GM18909 (cell line): Measurements from ENCODE around the gene AGPS.
"Not testable (repeated sequence)": the region's sequence is repeated elsewhere in the genome, so short reads cannot be mapped to it uniquely, and the experiment has no call there.

ENCODE experiments used
- ATAC-seq: cut with Tn5 transposase; IDR thresholded peaks from one replicate; pipeline ENCODE4 v1.9.1; 2021; ENCODE audit warnings: mild to moderate bottlenecking; ENCODE audit not compliant: unreplicated experiment, poor library complexity

The AGPS gene

DNA sequence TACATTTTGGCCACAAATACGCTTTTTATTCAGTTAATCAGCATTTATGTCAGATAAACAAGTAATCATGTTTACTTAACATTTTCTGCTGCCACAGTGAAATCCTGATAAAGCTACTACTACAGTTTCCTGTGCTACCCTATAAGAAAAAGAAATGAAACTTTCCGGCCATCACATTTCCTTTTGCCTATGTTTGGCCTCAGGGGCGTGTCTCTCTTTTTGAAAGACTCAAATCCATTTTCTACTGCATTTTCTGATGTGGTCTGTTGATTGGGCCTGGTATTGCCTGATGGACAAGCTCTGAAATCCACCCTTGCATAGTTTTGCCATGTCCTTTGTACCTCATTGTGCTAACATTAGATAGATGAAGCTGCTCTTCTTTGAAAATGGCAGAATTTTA, 152.6 kb downstream of the AGPS start:
- ATAC-seq = no peak

DNA sequence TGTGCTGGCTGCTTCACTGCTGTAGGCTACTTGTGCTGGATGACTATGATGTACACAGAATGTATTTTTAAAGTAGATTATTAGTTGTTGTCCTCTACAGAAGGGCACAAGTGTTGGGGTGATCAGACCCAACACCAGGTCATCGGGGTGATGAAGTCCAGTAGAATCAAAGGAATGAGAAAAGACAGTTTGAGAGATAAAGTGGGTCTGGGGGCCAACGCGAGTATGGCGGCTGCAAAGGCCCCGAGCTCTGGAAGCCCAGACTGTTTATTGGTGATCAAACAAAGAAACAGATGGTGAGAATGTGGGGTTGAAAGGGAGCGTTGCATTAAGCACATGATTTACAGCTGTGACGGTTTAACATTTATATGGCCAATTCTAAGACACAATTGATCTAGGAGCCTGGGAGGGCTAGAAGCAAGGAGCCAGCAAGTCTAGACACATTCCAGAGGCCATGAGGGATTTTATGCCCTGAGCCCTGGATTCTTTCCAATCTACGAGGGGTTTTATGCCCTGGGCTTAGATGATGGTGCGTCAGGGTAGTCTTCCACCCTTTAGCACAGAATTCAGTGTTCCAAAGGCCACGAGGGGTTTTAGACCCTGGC, 153.5 kb downstream of the AGPS start:
- no peak for ATAC-seq

DNA sequence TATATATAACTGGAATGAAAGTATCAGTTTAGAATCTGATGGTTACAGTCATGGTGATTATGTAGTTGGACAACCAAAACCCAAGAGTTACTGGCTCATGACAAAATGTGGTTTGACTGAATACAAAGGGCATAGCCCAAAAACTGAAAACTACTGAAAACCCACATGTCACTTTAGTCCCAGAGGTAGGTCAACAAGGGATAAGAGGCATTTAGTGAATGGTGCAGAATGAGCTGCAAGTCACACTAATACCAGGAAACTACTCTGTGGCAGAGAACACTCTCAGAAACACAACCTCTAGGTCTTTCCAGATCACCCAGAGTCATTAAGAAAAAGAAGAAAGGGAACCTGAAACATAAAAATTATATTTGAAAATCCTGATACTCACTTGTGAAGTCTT, 154.5 kb downstream of the AGPS start:
- peak; percentile 94 for ATAC-seq

DNA sequence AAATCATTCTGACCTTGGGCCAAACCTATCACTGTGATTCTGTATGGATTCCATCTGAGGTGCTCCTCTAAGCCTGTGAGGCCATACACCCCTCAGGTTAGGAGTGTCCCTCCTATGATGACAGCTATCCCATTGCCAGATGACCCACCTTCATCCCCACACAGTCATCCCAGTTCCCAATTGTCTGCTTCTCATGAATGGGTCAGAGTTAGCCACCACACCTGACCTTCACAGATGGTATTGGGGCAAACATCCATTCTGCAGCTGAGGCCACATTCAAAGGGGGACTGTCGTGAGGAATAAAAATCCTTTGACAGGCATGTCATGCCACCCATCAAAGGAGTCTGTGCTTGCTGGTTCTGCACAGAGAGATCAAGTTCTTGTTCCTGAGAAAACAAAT, 155.2 kb downstream of the AGPS start:
- no peak for ATAC-seq

DNA sequence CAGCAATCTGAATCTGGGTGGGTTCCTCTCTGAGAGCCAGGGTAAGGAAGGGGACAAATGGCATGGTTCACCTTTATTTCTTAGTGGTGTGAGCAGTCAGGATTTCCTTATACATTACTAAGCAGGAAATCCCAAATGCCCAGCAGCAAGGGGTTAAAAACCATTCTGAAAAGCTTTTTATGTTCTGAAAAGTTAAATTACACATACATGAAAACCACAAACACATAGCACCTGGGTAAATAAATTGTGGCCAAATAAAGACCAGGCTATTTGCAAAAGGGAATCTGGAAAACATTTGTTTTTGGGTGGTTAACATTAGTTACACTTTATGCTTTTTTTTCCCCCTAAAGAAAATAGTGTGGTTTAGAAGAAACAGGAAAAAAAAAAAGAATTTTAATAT, 156.1 kb downstream of the AGPS start:
- ATAC-seq = no peak

DNA sequence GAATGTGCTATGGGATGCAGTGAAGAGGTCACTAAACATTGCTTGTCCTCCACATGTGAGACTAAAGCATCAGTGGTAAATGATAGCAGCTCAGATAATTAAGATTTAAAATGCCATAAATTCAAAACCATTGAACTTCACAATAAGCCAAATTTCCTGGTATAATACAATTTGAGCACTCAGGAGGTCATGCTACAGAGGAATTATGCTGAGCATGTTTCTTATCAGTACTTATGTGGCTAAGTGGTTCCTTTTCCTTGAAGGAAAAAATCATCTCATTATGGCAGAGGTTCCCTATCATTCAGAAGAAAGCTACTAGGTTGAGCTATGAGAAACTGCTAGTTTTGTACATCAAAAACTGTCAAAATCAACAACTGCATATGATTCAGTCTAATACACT, 156.6 kb downstream of the AGPS start:
- ATAC-seq = no peak

DNA sequence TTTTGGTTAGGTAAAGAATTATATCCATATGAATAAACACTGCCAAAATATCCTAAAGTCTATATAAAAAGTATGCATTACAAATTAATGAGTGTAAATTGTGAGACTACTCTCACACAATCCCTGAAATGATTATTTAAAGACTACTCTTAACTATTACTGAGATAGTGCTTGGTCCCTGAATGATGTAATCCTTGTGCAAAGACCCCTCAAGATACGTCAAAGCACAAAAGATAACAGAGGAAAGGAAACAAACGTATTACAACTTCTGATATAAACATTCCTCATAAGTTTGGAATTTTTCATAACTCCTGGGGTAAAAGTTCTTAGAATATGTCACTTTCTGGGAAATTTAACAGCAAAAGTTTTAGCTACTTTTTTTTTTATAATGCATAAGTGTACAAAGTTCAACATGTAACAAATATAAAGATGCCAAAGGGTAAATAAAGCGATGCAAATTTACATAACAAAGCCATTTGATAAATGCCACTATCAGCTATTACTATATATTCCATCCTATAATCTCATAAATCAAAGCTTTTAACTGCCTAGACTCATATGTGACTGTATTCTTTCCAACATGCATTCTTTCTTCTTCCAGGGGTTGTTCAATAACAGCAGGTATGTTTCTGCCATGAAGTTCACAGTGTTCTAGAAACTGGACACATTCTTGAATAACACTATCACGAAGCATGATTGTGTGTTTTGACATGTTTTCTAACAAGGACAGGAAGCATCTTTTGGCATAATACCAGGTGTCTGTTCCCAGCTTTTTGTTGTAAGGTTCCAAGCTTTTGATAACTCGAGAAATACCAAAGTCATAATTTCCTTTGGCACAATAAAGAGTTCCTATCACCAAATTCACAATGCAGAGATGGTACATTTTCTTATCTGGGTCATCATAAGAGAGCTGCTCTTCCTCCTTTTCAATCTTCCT, 158.0 kb downstream of the AGPS start:
- ATAC-seq = no peak

DNA sequence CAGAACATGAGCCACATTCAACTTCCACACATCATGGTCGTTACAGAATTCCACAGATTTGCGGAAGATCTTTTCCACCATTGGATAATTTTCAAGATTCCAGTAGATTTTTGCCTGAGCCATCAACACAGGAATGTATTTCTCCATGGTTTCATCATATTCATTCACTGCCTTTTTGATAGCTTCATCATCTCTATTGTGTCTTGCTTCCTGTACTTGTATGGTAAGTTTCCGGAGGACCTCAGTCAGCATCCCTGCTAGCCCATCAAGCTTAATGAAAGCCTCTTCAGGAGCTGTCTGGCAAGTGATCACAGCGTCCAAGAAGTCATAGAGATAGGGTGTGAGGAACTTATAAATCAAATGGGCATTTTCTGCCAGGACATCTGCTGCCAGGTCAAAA, 158.8 kb downstream of the AGPS start:
- ATAC-seq = not testable (repeated sequence)

DNA sequence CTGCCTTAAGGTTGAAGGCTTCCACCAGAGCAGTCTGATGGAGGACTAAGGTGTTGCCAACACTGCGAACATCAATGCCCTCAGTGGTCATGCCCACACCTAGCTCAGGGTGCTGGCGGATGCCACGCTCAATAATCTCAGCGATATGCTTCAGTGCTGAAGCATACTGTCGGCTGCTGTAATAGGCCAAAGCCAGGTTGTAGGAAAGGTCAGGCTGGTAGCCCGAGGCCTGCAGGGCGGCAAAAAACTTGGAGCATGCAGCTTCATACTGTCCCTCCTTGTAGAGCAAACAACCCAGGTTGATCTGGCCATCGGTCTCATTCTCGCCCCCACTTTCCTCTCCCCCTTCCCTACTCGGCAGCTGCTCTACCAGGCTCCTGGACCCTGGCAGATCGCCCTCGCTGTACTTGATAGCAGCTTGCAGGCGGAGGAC, 159.4 kb downstream of the AGPS start:
- no peak for ATAC-seq

DNA sequence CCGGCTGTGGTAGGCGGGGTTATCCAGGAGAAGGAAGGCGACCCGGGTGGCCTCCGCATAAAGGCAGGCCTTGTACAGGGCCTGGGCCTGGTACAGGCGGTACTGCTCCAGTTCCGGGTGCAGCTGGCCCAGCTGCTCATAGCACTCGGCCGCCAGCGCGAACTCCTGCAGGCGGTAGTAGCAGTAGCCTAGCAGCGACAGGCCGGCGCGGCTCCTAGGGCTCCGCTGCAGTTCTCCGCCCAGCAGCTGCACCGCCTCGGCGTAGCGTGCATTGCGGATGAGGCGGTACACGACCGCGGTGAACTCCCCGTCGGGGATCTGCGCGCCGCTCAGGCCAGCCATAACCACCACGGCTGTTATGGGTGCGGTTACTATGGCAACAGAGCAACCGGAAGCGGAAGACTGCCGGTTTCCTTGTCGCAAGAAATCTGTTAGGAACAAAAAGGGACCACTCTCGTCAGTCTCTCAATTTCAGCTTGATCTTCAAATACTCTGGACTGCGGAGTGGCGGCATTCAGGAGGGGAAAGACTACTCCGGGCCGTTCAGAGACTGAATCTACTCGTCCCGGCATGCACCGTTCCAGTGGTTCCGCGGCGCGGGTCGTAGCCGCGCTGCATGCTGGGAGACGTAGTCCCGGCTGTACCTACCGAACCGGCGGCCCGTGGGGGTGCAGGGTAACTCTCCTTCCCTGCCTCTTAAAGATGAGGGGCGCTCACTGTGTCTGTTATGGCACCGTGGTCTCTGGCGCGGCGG, 160.0 kb downstream of the AGPS start:
- peak; percentile 95 for ATAC-seq

DNA sequence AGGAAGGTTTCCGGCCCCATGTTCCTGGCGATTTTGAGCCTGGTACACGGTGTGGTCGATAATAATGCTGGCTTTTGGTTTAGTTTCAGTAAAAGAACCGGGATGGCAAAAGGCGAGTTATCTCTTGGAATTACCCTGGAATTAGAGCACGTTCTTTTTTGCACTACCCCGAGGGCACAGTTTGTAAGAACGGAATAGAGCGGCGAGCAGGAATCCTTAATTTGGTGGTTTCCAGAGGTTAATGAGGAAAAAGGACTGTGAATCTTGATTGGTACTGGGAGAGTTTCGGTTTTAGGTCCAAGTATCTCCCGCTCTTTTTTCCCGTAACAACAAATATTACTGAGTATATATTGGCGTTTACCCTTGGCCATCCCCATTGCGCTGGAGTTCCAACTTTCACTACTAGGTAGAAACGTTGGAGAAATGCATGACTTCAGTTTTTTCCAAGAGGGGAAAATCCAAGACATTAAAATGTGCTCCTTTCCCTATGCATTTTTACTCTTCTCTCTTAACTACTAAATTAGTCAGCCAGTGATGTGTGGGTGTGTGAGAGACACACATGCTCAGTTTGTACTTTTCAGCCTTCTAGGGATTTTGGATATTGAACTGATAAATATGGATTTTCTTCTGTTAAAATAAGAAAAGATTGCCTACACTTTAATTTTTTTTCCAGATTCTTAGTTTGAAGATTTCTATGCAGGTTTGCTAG, 160.8 kb downstream of the AGPS start:
- ATAC-seq = no peak

DNA sequence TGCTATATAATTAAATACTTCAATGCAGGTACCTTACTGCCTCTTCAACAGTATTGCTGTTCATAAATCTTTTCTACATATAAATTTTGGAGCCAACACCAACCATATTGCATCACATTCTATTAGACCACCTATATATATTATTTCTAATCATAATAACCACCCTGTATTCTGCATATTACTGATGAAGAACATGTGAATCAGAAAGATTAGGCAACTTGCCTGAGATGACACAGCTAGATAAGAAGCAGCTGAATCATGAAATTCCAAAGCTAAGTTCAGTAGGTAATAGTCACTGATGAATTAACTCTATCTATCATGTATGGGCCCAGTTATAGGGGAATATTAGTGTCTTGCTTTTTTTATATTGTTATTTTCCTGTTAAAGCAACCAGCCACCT, 161.8 kb downstream of the AGPS start:
- no peak for ATAC-seq

DNA sequence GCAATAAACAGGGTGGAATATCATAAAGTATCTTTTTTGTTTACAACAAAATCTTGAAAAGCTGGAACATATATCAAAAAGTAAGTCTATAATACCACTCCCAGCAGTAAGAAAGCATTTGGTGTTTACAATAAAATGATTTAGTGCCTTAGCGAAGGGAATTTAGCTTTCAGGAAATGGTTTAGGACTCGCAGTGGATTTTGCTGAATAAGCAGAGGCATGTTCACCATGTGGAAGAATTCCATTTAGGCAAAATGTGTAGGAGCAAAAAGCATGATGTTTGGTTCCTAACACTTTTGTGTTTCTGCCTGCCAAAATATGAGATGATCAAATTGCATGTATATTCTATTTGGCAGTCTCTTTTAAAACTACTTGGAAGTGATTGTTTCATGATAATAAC, 163.6 kb downstream of the AGPS start:
- ATAC-seq = no peak

DNA sequence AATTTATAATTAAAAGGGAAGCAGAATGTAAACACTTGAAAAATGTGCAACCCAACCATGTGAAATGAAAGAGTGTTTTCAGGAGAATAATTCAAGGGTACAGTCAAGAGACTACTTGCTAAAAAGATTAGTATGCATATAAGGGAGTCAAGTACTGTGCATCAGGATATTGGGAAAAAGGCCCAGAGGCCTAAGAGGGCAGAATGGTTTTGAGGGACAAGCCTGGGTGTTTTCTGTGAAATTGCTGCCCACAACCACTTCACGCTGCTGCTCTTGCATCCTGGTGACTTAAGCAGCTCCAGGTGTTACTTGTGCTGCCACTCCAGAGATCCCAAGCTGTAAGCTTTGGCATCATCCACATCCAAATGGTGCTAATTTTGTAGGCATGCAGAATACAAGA, 165.2 kb downstream of the AGPS start:
- ATAC-seq = no peak

DNA sequence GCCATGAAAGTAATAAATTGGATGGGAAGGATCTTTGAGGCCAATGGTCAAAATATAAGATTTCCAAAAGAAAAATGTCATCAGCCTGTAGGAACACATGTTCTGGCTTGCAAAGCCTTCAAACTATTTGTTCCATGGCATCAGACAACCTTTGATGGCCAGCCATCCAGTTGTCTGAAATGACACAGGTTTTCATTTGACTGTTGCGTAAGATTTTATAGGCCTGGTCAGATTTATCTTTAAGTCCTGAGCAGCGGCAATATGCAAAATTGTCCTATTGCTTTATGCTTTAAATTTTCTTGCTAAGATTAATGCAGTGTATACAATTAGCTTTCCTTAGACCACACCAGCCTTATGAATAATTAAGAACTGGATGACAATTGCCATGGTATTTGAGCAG, 167.1 kb downstream of the AGPS start:
- no peak for ATAC-seq

DNA sequence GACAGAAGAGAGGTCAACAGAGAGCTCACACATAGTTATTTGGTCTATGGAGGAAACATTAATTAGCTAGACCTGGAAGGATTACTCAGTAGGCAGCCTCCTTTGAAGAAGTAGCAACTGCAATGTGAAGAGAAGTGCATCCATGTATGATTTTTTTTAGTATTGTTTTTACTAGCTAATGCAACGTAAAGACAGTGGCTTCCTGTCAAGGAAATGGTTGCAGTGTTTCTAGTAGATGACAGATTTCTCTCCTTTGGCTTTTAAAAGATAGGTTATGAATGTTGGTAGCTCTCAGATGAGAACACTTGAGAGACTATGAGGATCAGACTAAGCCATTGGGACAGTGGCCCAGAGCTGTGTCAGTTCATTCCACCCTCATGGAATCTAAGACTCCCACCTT, 175.8 kb downstream of the AGPS start:
- ATAC-seq = no peak

DNA sequence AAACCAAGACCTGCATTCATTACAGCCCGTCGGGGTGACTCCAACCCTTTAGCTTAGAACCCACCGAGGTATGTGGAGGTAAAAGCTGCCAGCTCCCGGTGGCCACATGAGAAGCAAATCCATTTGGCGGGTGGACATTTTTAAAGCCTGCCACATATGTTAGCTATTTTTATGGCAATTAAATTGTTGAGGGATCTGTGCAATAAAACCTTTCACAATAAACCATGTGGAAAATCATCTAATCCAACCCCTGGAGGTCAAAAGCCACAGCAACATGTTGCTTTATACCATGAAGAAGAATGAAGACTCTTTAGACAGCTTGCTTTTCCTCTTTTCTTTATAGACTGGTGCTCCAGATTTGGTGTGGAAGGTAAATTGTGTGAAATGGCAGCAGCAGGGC, 176.3 kb downstream of the AGPS start:
- no peak for ATAC-seq

DNA sequence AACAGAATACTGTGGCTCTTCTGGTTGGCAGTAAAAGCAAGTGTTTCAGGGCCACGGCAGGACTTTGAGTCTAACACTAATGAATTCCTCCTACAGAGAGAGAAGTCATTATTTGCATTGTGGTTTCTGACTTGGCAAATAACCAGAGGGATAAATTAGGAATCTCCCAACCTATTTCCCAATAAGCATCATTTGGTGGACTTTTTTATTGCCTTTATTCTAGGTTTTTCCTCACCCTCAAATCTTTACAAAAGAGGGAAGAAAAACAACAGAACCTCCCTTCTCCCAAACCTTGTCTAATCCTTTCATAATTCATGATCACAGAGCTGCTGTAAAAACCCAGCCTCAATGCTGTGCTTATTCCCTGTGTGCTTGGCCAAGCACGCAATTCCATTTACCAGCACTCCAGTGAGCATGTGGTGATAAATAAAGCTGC, 179.7 kb downstream of the AGPS start:
- no peak for ATAC-seq

DNA sequence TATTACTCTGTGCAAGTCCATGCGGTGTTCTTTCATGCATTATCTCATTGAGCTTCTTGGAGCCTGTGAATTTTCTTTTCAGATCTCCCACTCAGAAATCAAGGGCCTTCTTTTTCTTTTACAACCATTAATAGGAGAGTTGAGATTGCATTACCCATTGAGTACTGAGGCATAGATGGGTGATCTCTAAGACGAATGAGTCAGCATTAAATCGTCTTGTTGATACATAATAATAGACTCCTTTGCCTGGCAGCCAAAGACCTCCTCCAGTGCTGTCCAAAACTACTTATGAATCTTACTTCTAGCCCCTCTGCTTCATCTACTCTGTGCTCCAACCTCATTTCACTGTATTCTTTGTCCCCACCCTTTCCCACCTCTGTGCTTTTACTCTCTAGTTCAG, 180.5 kb downstream of the AGPS start:
- no peak for ATAC-seq

DNA sequence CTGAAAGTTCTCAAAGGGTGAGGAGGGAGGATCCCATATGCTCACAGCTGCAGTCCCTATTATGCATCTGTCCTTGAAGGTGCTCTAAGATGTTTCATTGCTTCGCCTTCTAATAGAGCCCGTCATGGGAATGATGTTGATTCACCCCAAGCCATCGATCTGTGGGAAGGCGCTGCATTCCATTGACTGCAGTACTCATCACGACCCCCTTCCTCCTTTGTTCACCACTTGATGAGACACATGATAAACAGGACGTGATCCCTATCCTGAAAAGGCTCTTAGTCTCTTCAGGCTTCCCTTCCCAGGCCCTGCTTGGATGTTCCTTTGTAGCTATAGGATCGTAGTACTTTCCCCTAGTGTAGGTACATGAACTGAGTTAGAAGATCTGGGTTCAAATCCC, 181.8 kb downstream of the AGPS start:
- ATAC-seq = no peak

DNA sequence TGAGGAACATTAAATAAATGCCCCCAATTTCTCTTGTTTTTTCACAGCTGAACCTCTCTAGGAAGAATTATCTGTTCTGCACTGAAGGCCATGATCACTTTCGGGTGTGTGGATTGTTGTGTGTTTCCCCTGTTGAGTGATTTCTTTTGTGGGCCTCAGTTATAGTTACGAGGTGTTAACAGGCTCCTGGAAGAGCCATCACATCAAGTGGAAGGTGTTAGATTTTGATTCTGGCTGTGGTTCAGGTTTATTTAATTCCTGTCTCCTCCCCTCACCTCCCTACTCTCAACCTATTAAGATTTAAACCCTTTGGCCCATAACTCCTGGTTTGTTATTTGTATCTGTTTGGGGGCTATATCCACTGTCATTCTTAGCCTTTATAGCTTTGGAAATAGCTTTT, 182.8 kb downstream of the AGPS start:
- ATAC-seq = no peak
